ENCODE results near the gene TERF2IP. TPM values are rescaled to one million over a fixed set of nuclear protein-coding genes. Genes with fewer than 3 reads are reported as not detected.

TERF2IP gene
- total RNA-seq, 1 experiment from 2014 or later: 27.1 TPM

GRCh38 chr16:75660321-75660720 is 12.7 kb downstream of the TERF2IP start:
- H3K4me3 Mint-ChIP-seq (ENCODE audit: unreplicated experiment): no peak overlapping the region
- no peaks in the 10 kb centered on the region for H3K4me1 ChIP-seq
- H3K27me3 Mint-ChIP-seq (ENCODE audit: insufficient read depth, unreplicated experiment): no peaks in the 10 kb centered on the region
- peaks cover 3% of the 10 kb centered on the region for H3K36me3 ChIP-seq (ENCODE audit: control insufficient read depth, insufficient read depth, low read length)
- intact Hi-C loops (cut with micrococcal nuclease; ENCODE audit: unreplicated experiment): no loop called here
- no peak overlapping the region for H3K4me3 ChIP-seq (ENCODE audit: low read depth, low read length)
- no peaks in the 10 kb centered on the region for H3K9me3 Mint-ChIP-seq (ENCODE audit: unreplicated experiment)
- peaks cover 4% of the 10 kb centered on the region; the same call in 1 of the 2 replicates for H3K9me3 ChIP-seq
- ChIA-PET POLR2A (no interaction called here), CTCF (interaction anchor here (0.6 to 1.3 kb wide), 2 partner anchors 48 to 104 kb away, joined by 3 read pairs; no protein-coding TSS in a partner anchor)
- BruUV-seq (replicated peaks): no TSS peak
- no peak for DNase-seq
- H3K36me3 Mint-ChIP-seq (ENCODE audit: insufficient read depth, unreplicated experiment): peaks cover 24% of the 10 kb centered on the region
- no peaks in the 10 kb centered on the region for H3K4me1 Mint-ChIP-seq (ENCODE audit: low read depth, unreplicated experiment)
- no peaks in the 10 kb centered on the region for H3K27me3 ChIP-seq (replicated peaks; ENCODE audit: control insufficient read depth, insufficient read depth, low read length)
- H3K27ac Mint-ChIP-seq (ENCODE audit: unreplicated experiment): no peak overlapping the region
- TF ChIP-seq CTCF (IDR thresholded peaks at IDR 0.05; ENCODE audit: insufficient read depth in 1 of 2, low read depth in 1 of 2, low read length in 1 of 2, severe bottlenecking in 1 of 2, unreplicated experiment in 1 of 2): no peak

GRCh38 chr16:75660726-75661302 is 13.2 kb downstream of the TERF2IP start:
- Histone ChIP-seq H3K9me3 (peaks cover 4% of the 10 kb centered on the region; the same call in 1 of the 2 replicates), H3K4me3 (ENCODE audit: low read depth, low read length) (no peak overlapping the region), H3K36me3 (ENCODE audit: control insufficient read depth, insufficient read depth, low read length) (peaks cover 3% of the 10 kb centered on the region), H3K4me1 (no peaks in the 10 kb centered on the region), H3K27me3 (replicated peaks; ENCODE audit: control insufficient read depth, insufficient read depth, low read length) (no peaks in the 10 kb centered on the region)
- intact Hi-C loops (cut with micrococcal nuclease; ENCODE audit: unreplicated experiment): no loop called here
- no TSS peak for BruUV-seq (replicated peaks)
- Mint-ChIP-seq H3K27ac (ENCODE audit: unreplicated experiment) (no peak overlapping the region), H3K4me3 (ENCODE audit: unreplicated experiment) (no peak overlapping the region), H3K36me3 (ENCODE audit: insufficient read depth, unreplicated experiment) (peaks cover 23% of the 10 kb centered on the region), H3K4me1 (ENCODE audit: low read depth, unreplicated experiment) (no peaks in the 10 kb centered on the region), H3K9me3 (ENCODE audit: unreplicated experiment) (no peaks in the 10 kb centered on the region), H3K27me3 (ENCODE audit: insufficient read depth, unreplicated experiment) (no peaks in the 10 kb centered on the region)
- ChIA-PET CTCF (interaction anchor here (1.3 kb wide), 1 partner anchor 103 kb away, joined by 3 read pairs; no protein-coding TSS in a partner anchor), POLR2A (no interaction called here)
- no peak for TF ChIP-seq CTCF (IDR thresholded peaks at IDR 0.05; ENCODE audit: insufficient read depth in 1 of 2, low read depth in 1 of 2, low read length in 1 of 2, severe bottlenecking in 1 of 2, unreplicated experiment in 1 of 2)
- no peak for DNase-seq

GRCh38 chr16:75667503-75667902 is 19.9 kb downstream of the TERF2IP start:
- H3K27ac Mint-ChIP-seq (ENCODE audit: unreplicated experiment): no peak overlapping the region
- no peak for TF ChIP-seq CTCF (IDR thresholded peaks at IDR 0.05; ENCODE audit: insufficient read depth in 1 of 2, low read depth in 1 of 2, low read length in 1 of 2, severe bottlenecking in 1 of 2, unreplicated experiment in 1 of 2)
- Histone ChIP-seq H3K4me3 (ENCODE audit: low read depth, low read length) (no peak overlapping the region), H3K4me1 (no peaks in the 10 kb centered on the region), H3K9me3 (no peaks in the 10 kb centered on the region), H3K27me3 (replicated peaks; ENCODE audit: control insufficient read depth, insufficient read depth, low read length) (no peaks in the 10 kb centered on the region), H3K36me3 (ENCODE audit: control insufficient read depth, insufficient read depth, low read length) (no peaks in the 10 kb centered on the region)
- no peak overlapping the region for H3K4me3 Mint-ChIP-seq (ENCODE audit: unreplicated experiment)
- H3K27me3 Mint-ChIP-seq (ENCODE audit: insufficient read depth, unreplicated experiment): no peaks in the 10 kb centered on the region
- no peaks in the 10 kb centered on the region for H3K4me1 Mint-ChIP-seq (ENCODE audit: low read depth, unreplicated experiment)
- ChIA-PET POLR2A (no interaction called here), CTCF (no interaction called here)
- no TSS peak for BruUV-seq (replicated peaks)
- DNase-seq: no peak
- no peaks in the 10 kb centered on the region for H3K36me3 Mint-ChIP-seq (ENCODE audit: insufficient read depth, unreplicated experiment)
- intact Hi-C loops (cut with micrococcal nuclease; ENCODE audit: unreplicated experiment): no loop called here
- no peaks in the 10 kb centered on the region for H3K9me3 Mint-ChIP-seq (ENCODE audit: unreplicated experiment)
